Aorta (tissue), 5 donors: ENCODE data around the gene ACKR4. TPM values are rescaled to one million over a fixed set of nuclear protein-coding genes. Genes with fewer than 3 reads are reported as not detected.
"Not testable (repeated sequence)": the region's sequence is repeated elsewhere in the genome, so short reads cannot be mapped to it uniquely, and the experiment has no call there.

Experiments
- ATAC-seq: fragments of 200-7000 bp; cut with Tn5 transposase; one replicate; pipeline ENCODE4 v1.9.1; 2022; ENCODE audit warnings: moderate library complexity; ENCODE audit not compliant: low FRiP score
- DNase-seq, 2 donors: peaks; one replicate each; pipeline ENCODE4 v3.0.0-alpha.2; 2020
- H3K27ac ChIP-seq, 2 donors: one replicate each; pipeline ENCODE4 v1.5.1; 2013; ENCODE audit warnings: low read length in 2 of 2, mild to moderate bottlenecking in 2 of 2, moderate library complexity in 2 of 2, control low read depth in 1 of 2, inconsistent platforms in 1 of 2, low read depth in 1 of 2
- H3K27me3 ChIP-seq, 2 donors: one replicate each; pipeline ENCODE4 v1.6.1; 2013; ENCODE audit warnings: control low read depth in 1 of 2, low read length in 1 of 2, mild to moderate bottlenecking in 1 of 2, moderate library complexity in 1 of 2; ENCODE audit not compliant: insufficient read depth in 2 of 2, control insufficient read depth in 1 of 2
- H3K36me3 ChIP-seq, 2 donors: one replicate each; pipeline ENCODE4 v1.6.1; 2013; ENCODE audit warnings: control low read depth in 1 of 2, low read length in 1 of 2, mild to moderate bottlenecking in 1 of 2; ENCODE audit not compliant: insufficient read depth in 2 of 2, control insufficient read depth in 1 of 2
- H3K4me1 ChIP-seq, 2 donors: one replicate each; pipeline ENCODE4 v1.6.1; 2013; ENCODE audit warnings: low read length in 2 of 2, control low read depth in 1 of 2, mild to moderate bottlenecking in 1 of 2, moderate library complexity in 1 of 2; ENCODE audit not compliant: insufficient read depth in 2 of 2, control insufficient read depth in 1 of 2
- H3K4me3 ChIP-seq, 2 donors: one replicate each; pipeline ENCODE4 v1.5.1; 2013; ENCODE audit warnings: low read length in 2 of 2, control low read depth in 1 of 2, mild to moderate bottlenecking in 1 of 2
- H3K9me3 ChIP-seq: one replicate; pipeline ENCODE4 v1.6.1; 2013; ENCODE audit warnings: mild to moderate bottlenecking, low read length; ENCODE audit not compliant: control insufficient read depth
- WGBS, 2 donors: extraction: QIAGEN DNeasy Blood & Tissue Kit; methylation state at CpG; one replicate each; pipeline ENCODE4 v1.1.7; 2013; 5-methylcytosine and 5-hydroxymethylcytosine counted together
- intact Hi-C, 2 donors: fragments of 100-400 bp; cut with DNase I; formaldehyde crosslinking; loops; one replicate each; pipeline versions ENCODE4 v1.14.2 to v1.15.0; 2022
- polyA plus RNA-seq, 2 donors: library from polyadenylated mRNA; stranded (reverse); fragments of 200-250 nt; gene quantifications; one replicate each; pipeline ENCODE4 v1.2.3, GENCODE V29; 2013
- total RNA-seq, 2 donors: library from RNA; stranded (reverse); fragmentation: NEBNext Ultra II Directional; extraction: Animal tissue kit (Norgen Biotek cat#: 25700); gene quantifications; one replicate each; pipeline ENCODE4 v1.2.1, GENCODE V29; 2021
- donor health status: healthy with polysubstance abuse.
- donor health status: Bipolar disorder and iron deficiency.
- donor health status: DM: no; HTN: no; CAD: no.
- donor health status: DM: no; HTN: no; CAD: no.
- donor health status: DM: yes; HTN: yes; CAD: no.

Gene ACKR4
- total and polyA plus RNA-seq, 4 donors, result 12.9 to 24.3 (median 16.9) TPM

GRCh38 chr3:132600614-132601013 lies 3.5 kb downstream of the ACKR4 start:
- H3K27ac ChIP-seq, H3K4me3 ChIP-seq, intact Hi-C loops, H3K9me3 ChIP-seq, H3K36me3 ChIP-seq, DNase-seq, H3K4me1 ChIP-seq, H3K27me3 ChIP-seq, ATAC-seq: not testable (repeated sequence)
- WGBS, 2 donors, result no CpG with 5 or more reads among the region's 1 CpG

GRCh38 chr3:132605374-132605792 lies 8.3 kb downstream of the ACKR4 start:
- no peaks in the 10 kb centered on the region for H3K9me3 ChIP-seq
- no peaks in the 10 kb centered on the region for H3K27me3 ChIP-seq
- no peak for DNase-seq
- H3K36me3 ChIP-seq, result no peaks in the 10 kb centered on the region
- H3K4me1 ChIP-seq, result peaks cover 2 to 8% of the 10 kb centered on the region in 2 donors
- H3K4me3 ChIP-seq, result no peak overlapping the region
- no peak for ATAC-seq
- 42 to 43% methylated on average over 2 of the region's 2 CpGs for WGBS, 2 donors
- peak overlapping the region; percentile 78 to 93 for H3K27ac ChIP-seq
- intact Hi-C loops, result no loop called here

- Histone ChIP-seq H3K9me3 (no peaks in the 10 kb centered on the region), H3K27ac (peak overlapping the region in 1 of 2 donors; percentile 93), H3K4me3 (no peak overlapping the region), H3K36me3 (no peaks in the 10 kb centered on the region), H3K4me1 (peaks cover 2 to 8% of the 10 kb centered on the region in 2 donors), H3K27me3 (no peaks in the 10 kb centered on the region)
- DNase-seq (no peak), ATAC-seq (no peak)
- intact Hi-C loops, result no loop called here
- 3 to 4% methylated on average over 1 of the region's 1 CpG for WGBS, 2 donors
Observed at GRCh38 chr3:132606085-132606484, 9.0 kb downstream of the ACKR4 start.

GRCh38 chr3:132606620-132607019 lies 9.6 kb downstream of the ACKR4 start:
- H3K27ac ChIP-seq, result peak overlapping the region in 1 of 2 donors; percentile 67
- H3K4me1 ChIP-seq, H3K4me3 ChIP-seq, H3K9me3 ChIP-seq, DNase-seq, intact Hi-C loops, H3K36me3 ChIP-seq, ATAC-seq, H3K27me3 ChIP-seq: not testable (repeated sequence)
- WGBS, 2 donors, result 38 to 42% methylated on average over 8 of the region's 8 CpGs

GRCh38 chr3:132615301-132615700 lies 18.2 kb downstream of the ACKR4 start:
- 98 to 100% methylated on average over 3 of the region's 3 CpGs for WGBS, 2 donors
- H3K27ac ChIP-seq, H3K27me3 ChIP-seq, intact Hi-C loops, H3K36me3 ChIP-seq, DNase-seq, H3K4me3 ChIP-seq, H3K9me3 ChIP-seq, H3K4me1 ChIP-seq, ATAC-seq: not testable (repeated sequence)

GRCh38 chr3:132615881-132616280 lies 18.8 kb downstream of the ACKR4 start:
- no peaks in the 10 kb centered on the region for H3K36me3 ChIP-seq
- 71 to 75% methylated on average over 3 of the region's 3 CpGs for WGBS, 2 donors
- intact Hi-C loops, result no loop called here
- H3K4me1 ChIP-seq, result peaks cover 2 to 3% of the 10 kb centered on the region in 2 donors
- H3K4me3 ChIP-seq, result no peak overlapping the region
- no peak overlapping the region for H3K27ac ChIP-seq
- no peaks in the 10 kb centered on the region for H3K27me3 ChIP-seq
- DNase-seq (no peak), ATAC-seq (no peak)
- no peaks in the 10 kb centered on the region for H3K9me3 ChIP-seq

GRCh38 chr3:132616780-132617179 lies 19.7 kb downstream of the ACKR4 start:
- Histone ChIP-seq H3K9me3 (no peaks in the 10 kb centered on the region), H3K4me3 (no peak overlapping the region), H3K36me3 (no peaks in the 10 kb centered on the region), H3K27me3 (no peaks in the 10 kb centered on the region), H3K27ac (no peak overlapping the region), H3K4me1 (peaks cover 2 to 3% of the 10 kb centered on the region in 2 donors)
- WGBS, 2 donors, result 84 to 92% methylated on average over 1 of the region's 1 CpG
- ATAC-seq (no peak), DNase-seq (no peak)
- intact Hi-C loops, result no loop called here

- no peaks in the 10 kb centered on the region for H3K27me3 ChIP-seq
- peaks cover 2 to 3% of the 10 kb centered on the region in 2 donors for H3K4me1 ChIP-seq
- no peak overlapping the region for H3K27ac ChIP-seq
- intact Hi-C loops, result no loop called here
- H3K4me3 ChIP-seq, result no peak overlapping the region
- 65 to 80% methylated on average over 1 of the region's 1 CpG for WGBS, 2 donors
- DNase-seq, result no peak
- no peaks in the 10 kb centered on the region for H3K36me3 ChIP-seq
- H3K9me3 ChIP-seq, result no peaks in the 10 kb centered on the region
- no peak for ATAC-seq
Observed at GRCh38 chr3:132622148-132622547, 25.1 kb downstream of the ACKR4 start.

- Histone ChIP-seq H3K9me3 (no peaks in the 10 kb centered on the region), H3K4me3 (no peak overlapping the region), H3K27me3 (no peaks in the 10 kb centered on the region), H3K4me1 (peaks cover 2 to 3% of the 10 kb centered on the region in 2 donors), H3K27ac (no peak overlapping the region), H3K36me3 (no peaks in the 10 kb centered on the region)
- ATAC-seq (no peak), DNase-seq (no peak)
- intact Hi-C loops, result no loop called here
- WGBS, 2 donors, result 22 to 32% methylated on average over 1 of the region's 1 CpG
Observed at GRCh38 chr3:132622761-132623160, 25.7 kb downstream of the ACKR4 start.
